Endodermal cell (in vitro differentiated cells): Measurements from ENCODE around the gene DLX1. TPM values are rescaled to one million over a fixed set of nuclear protein-coding genes. Genes with fewer than 3 reads are reported as not detected.

Source experiments
- DNase-seq: peaks from one replicate; pipeline ENCODE4 v3.0.0-alpha.2; 2017
- H3K27ac ChIP-seq: 2 replicates; pipeline ENCODE4 v1.5.1; 2013; ENCODE audit warnings: mild to moderate bottlenecking, low read depth, low read length, moderate library complexity
- H3K27me3 ChIP-seq: 2 replicates; pipeline ENCODE4 v1.6.1; 2013; ENCODE audit warnings: mild to moderate bottlenecking, low read length, moderate library complexity; ENCODE audit not compliant: insufficient read depth, control insufficient read depth, poor library complexity, severe bottlenecking
- H3K36me3 ChIP-seq: 2 replicates; pipeline ENCODE4 v1.7.0; 2013; ENCODE audit warnings: mild to moderate bottlenecking, low read length, moderate library complexity; ENCODE audit not compliant: control insufficient read depth, insufficient read depth
- H3K4me1 ChIP-seq: one replicate; pipeline ENCODE4 v1.7.0; 2013; ENCODE audit warnings: low read length; ENCODE audit not compliant: control insufficient read depth, insufficient read depth
- H3K4me3 ChIP-seq: 2 replicates; pipeline ENCODE4 v1.5.1; 2013; ENCODE audit warnings: mild to moderate bottlenecking, low read length, moderate library complexity
- H3K9ac ChIP-seq: 2 replicates; pipeline ENCODE4 v1.6.1; 2013; ENCODE audit warnings: mild to moderate bottlenecking, low read length, moderate library complexity; ENCODE audit not compliant: poor library complexity, severe bottlenecking; ENCODE audit errors: extremely low read depth
- H3K9me3 ChIP-seq: 2 replicates; pipeline ENCODE4 v1.6.1; 2013; ENCODE audit warnings: mild to moderate bottlenecking, low read length, moderate library complexity; ENCODE audit not compliant: control insufficient read depth
- H3K27ac Mint-ChIP-seq: 2 replicates; pipeline ENCODE4 v1.8.0; 2020; ENCODE audit warnings: mixed read lengths
- H3K27me3 Mint-ChIP-seq: 2 replicates; pipeline ENCODE4 v1.8.0; 2021; ENCODE audit warnings: mild to moderate bottlenecking, mixed read lengths; ENCODE audit not compliant: insufficient read depth
- H3K36me3 Mint-ChIP-seq: 2 replicates; pipeline ENCODE4 v1.8.0; 2020; ENCODE audit warnings: low read depth, mixed read lengths
- H3K4me1 Mint-ChIP-seq: 2 replicates; pipeline ENCODE4 v1.8.0; 2020; ENCODE audit warnings: mixed read lengths
- H3K4me3 Mint-ChIP-seq: 2 replicates; pipeline ENCODE4 v1.8.0; 2020; ENCODE audit warnings: mild to moderate bottlenecking, moderate library complexity, mixed read lengths
- H3K9me3 Mint-ChIP-seq: 2 replicates; pipeline ENCODE4 v1.8.0; 2020; ENCODE audit warnings: mild to moderate bottlenecking, mixed read lengths
- WGBS, 2 experiments: methylation state at CpG; one replicate each; pipeline versions ENCODE4 v1.1.5 to v1.1.7; 2013; ENCODE audit warnings: missing lambda C conversion rate in 2 of 2, mixed read lengths in 1 of 2; ENCODE audit not compliant: insufficient coverage in 1 of 2, insufficient read length in 1 of 2; 5-methylcytosine and 5-hydroxymethylcytosine counted together
- total RNA-seq, 2 donors: library from RNA; stranded (reverse); fragmentation: NEBNext Ultra II Directional in 1 of 2; extraction: Animal tissue kit (Norgen Biotek cat#: 25700) in 1 of 2; gene quantifications; 2 replicates in 1 of 2; 3 replicates in 1 of 2; pipeline ENCODE4 v1.2.1, GENCODE V29; 2021
- TF ChIP-seq, protein P1 (sequence below): fragments of 200-600 bp; sonication (generic); conservative IDR thresholded peaks from 2 replicates; pipeline ENCODE4 v1.5.0; 2021; ENCODE audit warnings: antibody characterized with exemption, mild to moderate bottlenecking

DLX1 gene
- total RNA-seq, 2 donors from 2014 or later = not detected

DNA sequence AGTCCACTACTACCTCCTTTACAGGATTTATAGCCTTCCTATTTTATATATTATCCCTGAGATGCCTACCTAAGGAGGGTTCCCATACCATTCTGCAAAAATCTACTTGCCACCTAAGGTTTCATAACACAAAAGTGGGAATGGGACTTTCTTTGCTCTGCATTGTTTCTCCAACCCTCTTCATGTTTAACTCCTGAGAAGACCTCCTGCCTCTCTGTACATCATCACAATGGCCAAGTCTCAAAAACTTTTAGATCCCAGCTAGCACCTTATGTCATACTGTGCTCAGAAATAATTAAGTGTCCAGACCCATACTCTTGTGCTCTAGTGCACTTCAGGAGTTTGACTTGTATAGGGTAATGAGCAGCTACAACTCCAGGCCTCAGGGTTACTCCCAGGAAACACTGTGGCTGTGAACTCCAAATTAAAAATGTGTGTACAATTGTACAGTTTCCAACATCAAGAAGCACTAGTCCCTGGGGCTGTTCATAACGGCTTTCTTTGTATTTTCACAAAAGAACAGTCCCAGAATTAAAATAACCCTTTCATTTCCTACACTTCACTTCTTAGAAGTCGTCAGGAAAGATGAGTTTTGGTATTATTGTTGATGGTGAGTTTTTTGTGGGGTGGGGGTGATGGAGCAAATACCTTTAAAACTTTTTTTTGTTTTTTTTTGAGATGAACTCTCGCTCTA lies 46.1 kb upstream of the DLX1 start:
- DNase-seq = no peak
- Mint-ChIP-seq H3K27me3 (no peaks in the 10 kb centered on the region), H3K9me3 (no peaks in the 10 kb centered on the region), H3K27ac (no peak overlapping the region), H3K4me1 (no peaks in the 10 kb centered on the region), H3K4me3 (no peak overlapping the region), H3K36me3 (no peaks in the 10 kb centered on the region)
- Histone ChIP-seq H3K27ac (peak overlapping the region; percentile 16), H3K4me3 (no peak overlapping the region), H3K4me1 (no peaks in the 10 kb centered on the region), H3K27me3 (no peaks in the 10 kb centered on the region), H3K9ac (no peak overlapping the region), H3K36me3 (no peaks in the 10 kb centered on the region), H3K9me3 (no peaks in the 10 kb centered on the region)
- TF ChIP-seq, protein P1, sequence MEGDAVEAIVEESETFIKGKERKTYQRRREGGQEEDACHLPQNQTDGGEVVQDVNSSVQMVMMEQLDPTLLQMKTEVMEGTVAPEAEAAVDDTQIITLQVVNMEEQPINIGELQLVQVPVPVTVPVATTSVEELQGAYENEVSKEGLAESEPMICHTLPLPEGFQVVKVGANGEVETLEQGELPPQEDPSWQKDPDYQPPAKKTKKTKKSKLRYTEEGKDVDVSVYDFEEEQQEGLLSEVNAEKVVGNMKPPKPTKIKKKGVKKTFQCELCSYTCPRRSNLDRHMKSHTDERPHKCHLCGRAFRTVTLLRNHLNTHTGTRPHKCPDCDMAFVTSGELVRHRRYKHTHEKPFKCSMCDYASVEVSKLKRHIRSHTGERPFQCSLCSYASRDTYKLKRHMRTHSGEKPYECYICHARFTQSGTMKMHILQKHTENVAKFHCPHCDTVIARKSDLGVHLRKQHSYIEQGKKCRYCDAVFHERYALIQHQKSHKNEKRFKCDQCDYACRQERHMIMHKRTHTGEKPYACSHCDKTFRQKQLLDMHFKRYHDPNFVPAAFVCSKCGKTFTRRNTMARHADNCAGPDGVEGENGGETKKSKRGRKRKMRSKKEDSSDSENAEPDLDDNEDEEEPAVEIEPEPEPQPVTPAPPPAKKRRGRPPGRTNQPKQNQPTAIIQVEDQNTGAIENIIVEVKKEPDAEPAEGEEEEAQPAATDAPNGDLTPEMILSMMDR = no peak
- 96 to 100% methylated on average over 1 to 2 of the region's 3 CpGs for WGBS, 2 experiments

DNA sequence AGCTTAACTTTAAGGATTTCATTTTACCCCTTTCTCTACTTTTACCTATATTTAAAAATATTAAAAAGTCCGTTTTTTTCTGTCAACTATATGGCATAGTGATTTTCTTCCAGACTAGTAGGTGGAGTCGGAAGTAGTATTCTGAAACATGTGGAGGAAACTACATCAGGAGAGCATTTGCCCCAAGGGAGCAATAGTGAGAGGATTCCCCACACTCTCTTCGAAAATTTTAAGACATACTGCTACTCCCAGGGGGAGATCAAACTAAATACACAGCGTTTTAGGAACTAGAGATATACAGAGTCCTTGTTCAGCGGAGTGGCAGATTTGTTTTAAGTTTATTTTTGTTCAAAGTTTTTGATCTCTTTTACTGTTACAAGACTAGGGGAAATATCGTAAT lies 45.0 kb upstream of the DLX1 start:
- Histone ChIP-seq H3K27ac (no peak overlapping the region), H3K4me3 (no peak overlapping the region), H3K9ac (no peak overlapping the region), H3K36me3 (no peaks in the 10 kb centered on the region), H3K27me3 (no peaks in the 10 kb centered on the region), H3K4me1 (no peaks in the 10 kb centered on the region), H3K9me3 (no peaks in the 10 kb centered on the region)
- TF ChIP-seq, protein P1 = no peak
- no peaks in the 10 kb centered on the region for H3K9me3 Mint-ChIP-seq
- WGBS, 2 experiments = 91 to 93% methylated on average over 3 to 6 of the region's 6 CpGs
- H3K27me3 Mint-ChIP-seq = no peaks in the 10 kb centered on the region
- H3K4me3 Mint-ChIP-seq = no peak overlapping the region
- no peaks in the 10 kb centered on the region for H3K36me3 Mint-ChIP-seq
- no peaks in the 10 kb centered on the region for H3K4me1 Mint-ChIP-seq
- no peak for DNase-seq
- no peak overlapping the region for H3K27ac Mint-ChIP-seq

DNA sequence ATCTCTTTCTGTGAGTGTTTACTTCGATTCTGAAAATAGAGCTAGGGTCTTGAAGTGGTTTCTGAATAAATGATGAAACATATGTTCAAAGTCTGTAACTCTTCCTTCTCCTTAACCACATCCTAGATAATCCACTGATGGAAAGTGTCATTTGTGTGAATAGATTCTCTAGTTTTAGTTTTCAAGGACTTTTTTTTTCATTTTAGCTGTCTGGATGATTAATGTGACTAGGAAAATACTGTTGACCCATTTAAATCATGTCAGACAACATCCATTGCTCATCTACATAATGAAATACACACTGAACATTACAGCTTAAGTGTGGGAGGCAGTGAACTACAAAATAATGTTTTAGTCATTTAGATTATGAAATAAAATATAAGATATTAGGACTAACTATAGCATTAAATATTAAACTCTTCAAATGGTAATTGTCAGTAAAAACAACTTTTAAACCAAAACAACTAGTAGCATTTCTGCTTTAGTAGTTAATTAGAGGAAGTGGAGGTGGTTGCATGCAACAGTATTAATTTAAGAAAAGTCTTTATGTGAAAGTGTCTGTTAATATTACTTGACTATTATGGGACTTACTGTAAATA lies 39.1 kb upstream of the DLX1 start:
- no CpG with 5 or more reads among the region's 1 CpG for WGBS, 2 experiments
- H3K9me3 Mint-ChIP-seq = no peaks in the 10 kb centered on the region

More for the DNA sequence above, 39.1 kb upstream of the DLX1 start:
- no peaks in the 10 kb centered on the region for H3K27me3 Mint-ChIP-seq
- TF ChIP-seq, protein P1 = no peak
- no peaks in the 10 kb centered on the region for H3K27me3 ChIP-seq
- H3K4me1 ChIP-seq = no peaks in the 10 kb centered on the region
- no peaks in the 10 kb centered on the region for H3K36me3 Mint-ChIP-seq
- peaks cover 2% of the 10 kb centered on the region for H3K4me1 Mint-ChIP-seq
- H3K27ac Mint-ChIP-seq = no peak overlapping the region
- H3K9me3 ChIP-seq = no peaks in the 10 kb centered on the region
- no peaks in the 10 kb centered on the region for H3K36me3 ChIP-seq
- DNase-seq = no peak
- H3K27ac ChIP-seq = peak overlapping the region; percentile 21
- no peak overlapping the region for H3K4me3 Mint-ChIP-seq
- H3K4me3 ChIP-seq = no peak overlapping the region
- H3K9ac ChIP-seq = no peak overlapping the region
